Mammary epithelial cell (primary cell): ENCODE measurements around the gene CCDC171.

Source experiments
- EZH2 ChIP-seq: IDR thresholded peaks from 2 replicates; pipeline ENCODE4 v1.6.1; 2012; ENCODE audit warnings: low read length, inconsistent platforms, borderline replicate concordance
- TF ChIP-seq, protein P1 (sequence below), 2 donors: IDR thresholded peaks in 1 of 2; conservative IDR thresholded peaks in 1 of 2; 2 replicates each; pipeline ENCODE4 v1.5.1; 2011 to 2012; ENCODE audit warnings: inconsistent platforms in 2 of 2, low read length in 2 of 2, mild to moderate bottlenecking in 2 of 2, control low read depth in 1 of 2, low read depth in 1 of 2; ENCODE audit not compliant: insufficient read depth in 1 of 2; ENCODE audit errors: extremely low read depth in 1 of 2

DNA sequence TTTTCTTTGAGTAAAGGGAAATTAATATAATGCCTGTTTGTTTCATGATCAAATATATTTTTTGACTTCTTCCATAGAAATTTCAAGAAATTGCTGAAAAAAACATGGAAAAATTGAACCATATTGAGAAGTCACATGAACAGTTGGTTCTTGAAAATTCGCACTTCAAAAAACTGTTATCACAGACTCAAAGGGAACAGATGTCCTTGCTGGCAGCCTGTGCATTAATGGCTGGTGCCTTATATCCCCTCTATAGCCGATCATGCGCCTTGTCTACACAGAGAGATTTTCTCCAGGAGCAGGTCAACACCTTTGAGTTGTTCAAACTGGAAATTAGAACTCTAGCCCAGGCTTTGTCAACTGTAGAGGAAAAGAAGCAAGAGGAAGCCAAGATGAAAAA is 191.4 kb downstream of the CCDC171 start:
- TF ChIP-seq, protein P1, sequence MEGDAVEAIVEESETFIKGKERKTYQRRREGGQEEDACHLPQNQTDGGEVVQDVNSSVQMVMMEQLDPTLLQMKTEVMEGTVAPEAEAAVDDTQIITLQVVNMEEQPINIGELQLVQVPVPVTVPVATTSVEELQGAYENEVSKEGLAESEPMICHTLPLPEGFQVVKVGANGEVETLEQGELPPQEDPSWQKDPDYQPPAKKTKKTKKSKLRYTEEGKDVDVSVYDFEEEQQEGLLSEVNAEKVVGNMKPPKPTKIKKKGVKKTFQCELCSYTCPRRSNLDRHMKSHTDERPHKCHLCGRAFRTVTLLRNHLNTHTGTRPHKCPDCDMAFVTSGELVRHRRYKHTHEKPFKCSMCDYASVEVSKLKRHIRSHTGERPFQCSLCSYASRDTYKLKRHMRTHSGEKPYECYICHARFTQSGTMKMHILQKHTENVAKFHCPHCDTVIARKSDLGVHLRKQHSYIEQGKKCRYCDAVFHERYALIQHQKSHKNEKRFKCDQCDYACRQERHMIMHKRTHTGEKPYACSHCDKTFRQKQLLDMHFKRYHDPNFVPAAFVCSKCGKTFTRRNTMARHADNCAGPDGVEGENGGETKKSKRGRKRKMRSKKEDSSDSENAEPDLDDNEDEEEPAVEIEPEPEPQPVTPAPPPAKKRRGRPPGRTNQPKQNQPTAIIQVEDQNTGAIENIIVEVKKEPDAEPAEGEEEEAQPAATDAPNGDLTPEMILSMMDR (conservative IDR thresholded peaks at IDR 0.05 in 1 of 2, IDR thresholded peaks at IDR 0.05 in 1 of 2; ENCODE audit: extremely low read depth in 1 of 2, insufficient read depth in 1 of 2, low read depth in 1 of 2, low read length in 2 of 2), result no peak
- TF ChIP-seq EZH2, result no peak
